HepG2 (cell line): ENCODE data around the gene SELENOV. TPM values are rescaled to one million over a fixed set of nuclear protein-coding genes. Genes with fewer than 3 reads are reported as not detected.

Experiments used
- CHD4 ChIP-seq: fragments of 200-600 bp; sonication (generic); IDR thresholded peaks from 2 replicates; pipeline ENCODE4 v1.7.0; 2017; ENCODE audit warnings: mild to moderate bottlenecking, low read length, borderline replicate concordance
- DNMT3B ChIP-seq: conservative IDR thresholded peaks from 2 replicates; pipeline ENCODE4 v1.6.1; 2016; ENCODE audit warnings: missing biosample characterization, control low read depth
- E2F2 ChIP-seq: sonication (generic); formaldehyde crosslinking; IDR thresholded peaks from 2 replicates; pipeline ENCODE4 v1.4.0; 2020; ENCODE audit warnings: missing genetic modification reagents, borderline replicate concordance
- FIP1L1 ChIP-seq: fragments of 200-400 bp; formaldehyde crosslinking; IDR thresholded peaks from 2 replicates; pipeline ENCODE4 v1.6.1; 2018; ENCODE audit warnings: low read depth, mild to moderate bottlenecking, low read length, moderate library complexity, borderline replicate concordance; ENCODE audit not compliant: insufficient read depth
- GMEB1 ChIP-seq: sonication (generic); formaldehyde crosslinking; IDR thresholded peaks from 2 replicates; pipeline ENCODE4 v1.5.1; 2020; ENCODE audit warnings: missing genetic modification reagents, mild to moderate bottlenecking, borderline replicate concordance
- LCORL ChIP-seq, 2 experiments: fragments of 450-650 bp in 1 of 2; sonication (generic) in 1 of 2; formaldehyde crosslinking in 1 of 2; IDR thresholded peaks; 2 replicates each; pipeline versions ENCODE4 v1.5.0 to v1.6.1; 2017 to 2020; ENCODE audit warnings: antibody characterized with exemption in 1 of 2, missing genetic modification reagents in 1 of 2
- PATZ1 ChIP-seq: sonication (generic); formaldehyde crosslinking; IDR thresholded peaks from 2 replicates; pipeline ENCODE4 v1.4.0; 2020; ENCODE audit warnings: missing genetic modification reagents
- PBX2 ChIP-seq: IDR thresholded peaks from 2 replicates; pipeline ENCODE4 v1.6.1; 2016; ENCODE audit warnings: control low read depth
- RCOR2 ChIP-seq: IDR thresholded peaks from 2 replicates; pipeline ENCODE4 v1.6.1; 2016; ENCODE audit warnings: missing biosample characterization, missing genetic modification reagents
- SMARCE1 ChIP-seq: fragments of 450-650 bp; IDR thresholded peaks from 2 replicates; pipeline ENCODE4 v1.6.1; 2017; ENCODE audit warnings: borderline replicate concordance
- ZBTB10 ChIP-seq: sonication (generic); formaldehyde crosslinking; IDR thresholded peaks from 2 replicates; pipeline ENCODE4 v1.4.0; 2020; ENCODE audit warnings: missing genetic modification reagents, borderline replicate concordance
- ZGPAT ChIP-seq: IDR thresholded peaks from 2 replicates; pipeline ENCODE4 v1.6.1; 2016; ENCODE audit warnings: mild to moderate bottlenecking
- ZKSCAN8 ChIP-seq: IDR thresholded peaks from 2 replicates; pipeline ENCODE4 v1.6.1; 2016; ENCODE audit warnings: borderline replicate concordance, missing genetic modification reagents, missing compliant biosample characterization
- ZNF280B ChIP-seq: sonication (generic); formaldehyde crosslinking; IDR thresholded peaks from 2 replicates; pipeline ENCODE4 v1.5.0; 2020; ENCODE audit warnings: missing genetic modification reagents, mild to moderate bottlenecking, borderline replicate concordance
- polyA plus RNA-seq, 8 experiments: library from polyadenylated mRNA; depleted of rRNA in 3 of 8; stranded (reverse) in 7 of 8; unstranded in 1 of 8; fragments of >200 nt; fragmentation: Illumina TruSeq in 4 of 8; extraction: Trizol in 4 of 8; gene quantifications; 2 replicates each; pipeline versions ENCODE4 v1.2.1 to v1.2.3, GENCODE V29; 2011 to 2016; ENCODE audit warnings: low read depth in 4 of 8, missing spikeins in 1 of 8, mixed read lengths in 1 of 8; ENCODE audit not compliant: insufficient read depth in 1 of 8
- total RNA-seq, 5 experiments: library from RNA; depleted of rRNA; stranded (reverse); fragments of >200 nt; fragmentation: Illumina TruSeq; extraction: Trizol; gene quantifications; 2 replicates each; pipeline ENCODE4 v1.2.3, GENCODE V29; 2016; ENCODE audit warnings: low read depth in 1 of 5

The SELENOV gene
- total and polyA plus RNA-seq, 2 of the 13 experiments (the other 11 are each of a cell fraction or from before 2014, with no cell fraction given) = not detected

GRCh38 chr19:39480337-39481228, 34.4 kb upstream of the SELENOV start, which contains the start of gene TIMM50 (continued):
- TF ChIP-seq ZBTB10 (CRISPR knock-in tag) (no peak), PATZ1 (peak; percentile 86), E2F2 (CRISPR knock-in tag) (no peak), SMARCE1 (no peak), ZNF280B (CRISPR knock-in tag) (no peak; the same call in 1 of the 2 replicates), CHD4 (no peak), RCOR2 (CRISPR knock-in tag) (peak; percentile 54; the same call in 1 of the 2 replicates), GMEB1 (CRISPR knock-in tag) (peak; percentile 83), ZKSCAN8 (CRISPR knock-in tag) (peak; percentile 74; the same call in 1 of the 2 replicates), ZGPAT (CRISPR knock-in tag) (peak; percentile 95), DNMT3B (no peak), LCORL (IDR thresholded peaks at IDR 0.05) (no peak), LCORL (CRISPR knock-in tag; IDR thresholded peaks at IDR 0.05) (peak; percentile 84), PBX2 (CRISPR knock-in tag) (no peak), FIP1L1 (no peak)
